Lower lobe of right lung (tissue), 2 donors: ENCODE measurements around the gene JAG2. TPM values are rescaled to one million over a fixed set of nuclear protein-coding genes. Genes with fewer than 3 reads are reported as not detected.

Experiments used
- ATAC-seq, 2 donors: fragments of 200-7000 bp; cut with Tn5 transposase; one replicate each; pipeline ENCODE4 v1.9.1; 2020 to 2022; ENCODE audit warnings: mild to moderate bottlenecking in 2 of 2, moderate library complexity in 2 of 2
- DNase-seq: peaks from one replicate; pipeline ENCODE4 v3.0.0-alpha.2; 2020
- H3K27ac ChIP-seq: fragments of 200-600 bp; one replicate; pipeline ENCODE4 v1.8.0; 2022
- H3K27me3 ChIP-seq: fragments of 200-600 bp; one replicate; pipeline ENCODE4 v1.8.0; 2022; ENCODE audit warnings: low read depth
- H3K36me3 ChIP-seq: fragments of 200-600 bp; one replicate; pipeline ENCODE4 v1.8.0; 2022; ENCODE audit warnings: mild to moderate bottlenecking
- H3K4me1 ChIP-seq: fragments of 200-600 bp; one replicate; pipeline ENCODE4 v1.8.0; 2022
- H3K4me3 ChIP-seq: fragments of 200-600 bp; one replicate; pipeline ENCODE4 v1.8.0; 2022; ENCODE audit warnings: mild to moderate bottlenecking
- H3K9me3 ChIP-seq: fragments of 200-600 bp; one replicate; pipeline ENCODE4 v1.8.0; 2022
- intact Hi-C: fragments of 100-400 bp; cut with DNase I; formaldehyde crosslinking; loops from one replicate; pipeline ENCODE4 v1.11.0; 2022
- total RNA-seq: library from RNA; stranded (reverse); fragmentation: NEBNext Ultra II Directional; extraction: Animal tissue kit (Norgen Biotek cat#: 25700); gene quantifications from one replicate; pipeline ENCODE4 v1.2.1, GENCODE V29; 2021
- TF ChIP-seq, protein P1 (sequence below): fragments of 200-600 bp; IDR thresholded peaks from one replicate; pipeline ENCODE4 v1.8.0; 2022; ENCODE audit warnings: antibody characterized with exemption, mild to moderate bottlenecking
- donor health status: DM: no; HTN: yes; CAD: no; lungs with severe emphysema.

The JAG2 gene
- total RNA-seq, 1 donor from 2014 or later, result 29.2 TPM

DNA sequence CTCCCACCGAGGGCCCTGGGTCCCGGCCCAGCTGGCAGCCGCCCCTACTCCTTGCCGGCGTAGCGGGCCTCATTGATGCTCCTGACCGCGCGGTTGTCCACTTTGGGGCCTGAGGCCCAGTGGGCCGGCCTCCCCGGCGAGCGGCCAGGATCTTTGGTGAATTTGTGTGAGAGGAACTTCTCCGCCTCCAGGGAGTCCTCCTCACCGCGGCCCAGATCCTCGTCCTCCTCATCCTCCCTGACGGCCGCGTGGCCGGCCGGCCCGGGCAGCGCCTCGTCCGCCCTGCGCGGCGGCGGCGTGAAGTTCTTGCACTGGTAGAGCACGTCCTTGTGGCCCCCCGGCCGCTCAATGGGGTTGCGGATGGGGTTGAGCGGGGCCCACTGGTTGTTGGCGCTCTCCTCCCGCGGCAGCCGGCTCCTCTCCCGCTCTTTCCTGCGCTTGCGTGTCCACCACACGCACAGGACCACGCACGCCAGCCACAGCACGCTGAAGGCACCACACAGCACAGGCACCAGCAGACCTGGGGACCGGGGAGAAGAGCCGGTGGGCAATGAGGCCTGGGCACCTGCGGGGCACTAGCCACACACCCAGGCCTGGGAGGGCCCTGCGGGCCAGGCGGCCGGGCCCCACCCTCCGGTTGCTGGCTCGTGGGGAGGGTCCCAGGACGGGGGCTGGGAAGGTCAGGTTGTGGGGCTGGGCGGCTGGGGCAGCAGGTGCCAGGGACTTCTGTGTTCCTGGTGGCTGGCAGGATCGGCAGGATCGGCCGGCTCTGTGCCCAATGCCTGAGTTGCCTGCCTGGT, 25.7 kb downstream of the JAG2 start:
- intact Hi-C loops, result no loop called here
- DNase-seq (no peak), ATAC-seq (no peak)
- TF ChIP-seq, protein P1, sequence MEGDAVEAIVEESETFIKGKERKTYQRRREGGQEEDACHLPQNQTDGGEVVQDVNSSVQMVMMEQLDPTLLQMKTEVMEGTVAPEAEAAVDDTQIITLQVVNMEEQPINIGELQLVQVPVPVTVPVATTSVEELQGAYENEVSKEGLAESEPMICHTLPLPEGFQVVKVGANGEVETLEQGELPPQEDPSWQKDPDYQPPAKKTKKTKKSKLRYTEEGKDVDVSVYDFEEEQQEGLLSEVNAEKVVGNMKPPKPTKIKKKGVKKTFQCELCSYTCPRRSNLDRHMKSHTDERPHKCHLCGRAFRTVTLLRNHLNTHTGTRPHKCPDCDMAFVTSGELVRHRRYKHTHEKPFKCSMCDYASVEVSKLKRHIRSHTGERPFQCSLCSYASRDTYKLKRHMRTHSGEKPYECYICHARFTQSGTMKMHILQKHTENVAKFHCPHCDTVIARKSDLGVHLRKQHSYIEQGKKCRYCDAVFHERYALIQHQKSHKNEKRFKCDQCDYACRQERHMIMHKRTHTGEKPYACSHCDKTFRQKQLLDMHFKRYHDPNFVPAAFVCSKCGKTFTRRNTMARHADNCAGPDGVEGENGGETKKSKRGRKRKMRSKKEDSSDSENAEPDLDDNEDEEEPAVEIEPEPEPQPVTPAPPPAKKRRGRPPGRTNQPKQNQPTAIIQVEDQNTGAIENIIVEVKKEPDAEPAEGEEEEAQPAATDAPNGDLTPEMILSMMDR, result no peak
- no peaks in the 10 kb centered on the region for H3K27me3 ChIP-seq
- H3K27ac ChIP-seq, result no peak overlapping the region
- peaks cover 15% of the 10 kb centered on the region for H3K9me3 ChIP-seq
- H3K36me3 ChIP-seq, result peaks cover 19% of the 10 kb centered on the region
- no peaks in the 10 kb centered on the region for H3K4me1 ChIP-seq
- no peak overlapping the region for H3K4me3 ChIP-seq

DNA sequence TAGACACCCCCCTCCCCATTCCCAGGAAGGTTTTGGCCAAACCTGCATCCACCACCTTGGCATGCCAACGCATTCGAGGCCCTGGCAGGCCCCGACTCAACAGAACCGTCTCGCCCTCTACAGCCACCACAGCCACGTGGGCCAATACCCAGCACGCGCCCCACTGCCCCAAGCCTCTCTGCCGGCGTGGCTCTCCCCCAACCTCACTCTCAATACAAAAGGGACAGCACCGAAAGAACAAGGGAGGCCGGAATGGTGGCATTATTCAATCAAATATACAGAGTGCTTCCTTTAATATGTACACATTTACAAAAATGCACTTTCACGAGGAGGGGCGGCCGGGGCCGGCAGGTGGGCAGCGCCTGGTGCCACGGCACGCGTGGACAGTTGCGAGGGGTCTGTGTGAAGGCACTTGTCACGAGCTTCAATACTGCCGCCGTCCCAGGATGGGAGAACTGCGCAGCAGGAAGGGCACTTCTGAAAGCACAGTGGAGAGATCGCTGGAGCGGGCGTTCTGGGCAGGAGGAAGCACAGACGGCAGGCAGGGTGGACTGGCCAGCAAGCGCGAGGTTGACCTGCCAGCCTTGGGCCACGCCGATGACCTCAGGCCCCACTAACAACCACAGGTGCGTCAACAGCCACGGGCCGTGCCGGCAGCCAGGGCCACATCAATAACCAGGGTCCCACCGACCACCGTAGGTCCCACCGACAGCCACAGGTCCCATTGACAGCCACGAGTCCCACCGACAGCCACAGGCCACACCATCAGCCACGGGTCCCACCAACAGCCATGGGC, 26.9 kb downstream of the JAG2 start:
- Histone ChIP-seq H3K27ac (no peak overlapping the region), H3K27me3 (no peaks in the 10 kb centered on the region), H3K9me3 (peaks cover 15% of the 10 kb centered on the region), H3K4me1 (no peaks in the 10 kb centered on the region), H3K36me3 (peaks cover 12% of the 10 kb centered on the region), H3K4me3 (no peak overlapping the region)
- no peak for DNase-seq
- TF ChIP-seq, protein P1, result no peak
- ATAC-seq, result no peak
- intact Hi-C loops, result no loop called here

DNA sequence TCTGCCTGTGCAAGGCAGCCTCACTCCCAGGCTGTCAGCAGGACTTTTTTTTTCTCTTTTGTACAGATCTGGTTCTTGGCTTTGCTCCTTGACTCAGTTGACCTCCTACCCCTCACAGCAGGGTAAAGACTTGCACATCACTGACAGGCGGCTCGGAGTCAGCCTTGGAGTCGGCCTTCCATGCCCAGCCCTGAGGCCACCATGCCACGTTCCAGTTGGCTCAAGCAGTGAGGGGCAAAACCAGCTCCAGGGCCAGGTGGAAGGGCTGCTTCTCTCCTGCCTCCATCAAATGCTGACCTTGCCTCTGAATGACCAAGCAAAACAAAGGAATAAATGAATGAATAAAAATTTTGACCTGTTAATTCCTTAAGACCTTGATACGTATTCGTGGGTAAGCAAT, 27.6 kb downstream of the JAG2 start:
- Histone ChIP-seq H3K27me3 (no peaks in the 10 kb centered on the region), H3K4me1 (no peaks in the 10 kb centered on the region), H3K36me3 (peaks cover 9% of the 10 kb centered on the region), H3K4me3 (no peak overlapping the region), H3K27ac (no peak overlapping the region), H3K9me3 (peaks cover 15% of the 10 kb centered on the region)
- TF ChIP-seq, protein P1, result no peak
- ATAC-seq (no peak), DNase-seq (no peak)
- intact Hi-C loops, result no loop called here

DNA sequence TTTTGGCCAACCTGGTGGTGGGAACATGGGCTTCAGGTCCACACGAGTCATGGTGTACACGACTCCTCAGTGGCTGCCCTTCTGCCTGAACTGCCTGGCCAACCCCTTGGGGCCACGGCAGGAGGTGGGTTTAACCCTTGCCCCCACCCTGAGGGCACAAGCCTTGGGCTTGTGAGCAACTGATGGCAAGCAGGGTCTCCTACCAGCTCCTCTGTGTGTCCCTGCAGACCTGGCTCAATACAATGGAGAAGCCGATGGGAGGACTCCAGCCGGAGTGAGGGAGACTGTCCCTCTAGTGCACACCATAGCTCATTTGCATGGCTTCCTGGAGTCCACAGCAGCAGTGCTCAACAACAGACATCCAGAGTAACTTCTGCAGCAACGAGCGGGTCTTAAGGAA, 28.0 kb downstream of the JAG2 start:
- TF ChIP-seq, protein P1, result no peak

DNA sequence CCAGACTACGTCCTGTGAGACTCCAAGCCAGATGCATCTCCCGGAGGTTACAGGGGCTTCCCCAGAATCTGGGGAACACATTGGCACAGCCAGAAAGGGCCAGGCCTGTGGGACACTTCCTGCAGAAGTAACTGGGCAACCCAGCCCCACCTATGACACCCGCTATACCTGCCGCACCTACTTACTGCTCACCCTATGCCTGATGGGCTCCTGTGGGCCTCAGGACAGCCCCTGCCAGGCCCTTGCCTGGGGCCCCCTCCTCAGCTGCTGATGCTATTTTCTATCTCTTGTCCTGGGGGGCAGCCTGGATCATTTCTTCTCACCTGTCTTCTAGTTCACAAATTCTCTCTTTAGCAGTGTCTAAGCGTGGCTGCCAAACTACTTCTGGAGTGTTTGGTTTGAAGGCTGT, 28.7 kb downstream of the JAG2 start:
- intact Hi-C loops, result no loop called here
- Histone ChIP-seq H3K36me3 (peaks cover 9% of the 10 kb centered on the region), H3K27me3 (no peaks in the 10 kb centered on the region), H3K4me1 (no peaks in the 10 kb centered on the region), H3K9me3 (peaks cover 15% of the 10 kb centered on the region), H3K27ac (no peak overlapping the region), H3K4me3 (no peak overlapping the region)
- DNase-seq, result no peak
- TF ChIP-seq, protein P1, result no peak
- no peak for ATAC-seq

More for the DNA sequence above, 28.0 kb downstream of the JAG2 start:
- DNase-seq (no peak), ATAC-seq (no peak)
- Histone ChIP-seq H3K27ac (no peak overlapping the region), H3K27me3 (no peaks in the 10 kb centered on the region), H3K4me1 (no peaks in the 10 kb centered on the region), H3K4me3 (no peak overlapping the region), H3K9me3 (peaks cover 15% of the 10 kb centered on the region), H3K36me3 (peaks cover 9% of the 10 kb centered on the region)
- intact Hi-C loops, result no loop called here
